Endometrial microvascular endothelial cells (primary cell): ENCODE data around the gene LITAFD. TPM values are rescaled to one million over a fixed set of nuclear protein-coding genes. Genes with fewer than 3 reads are reported as not detected.

ENCODE experiments used
- in situ Hi-C: cut with HindIII; loops from 2 replicates; pipeline ENCODE4 v1.10.0; 2017; ENCODE audit warnings: low sequenced_read_pairs, low pct_unique_long_range_greater_than_20kb; ENCODE audit errors: inconsistent ontology term
- total RNA-seq: library from RNA; depleted of rRNA; stranded (reverse); fragments of >200 nt; gene quantifications from one replicate; pipeline ENCODE4 v1.2.3, GENCODE V29; 2015; ENCODE audit errors: inconsistent ontology term

Gene LITAFD
- total RNA-seq, 1 donor from 2014 or later = not detected

DNA sequence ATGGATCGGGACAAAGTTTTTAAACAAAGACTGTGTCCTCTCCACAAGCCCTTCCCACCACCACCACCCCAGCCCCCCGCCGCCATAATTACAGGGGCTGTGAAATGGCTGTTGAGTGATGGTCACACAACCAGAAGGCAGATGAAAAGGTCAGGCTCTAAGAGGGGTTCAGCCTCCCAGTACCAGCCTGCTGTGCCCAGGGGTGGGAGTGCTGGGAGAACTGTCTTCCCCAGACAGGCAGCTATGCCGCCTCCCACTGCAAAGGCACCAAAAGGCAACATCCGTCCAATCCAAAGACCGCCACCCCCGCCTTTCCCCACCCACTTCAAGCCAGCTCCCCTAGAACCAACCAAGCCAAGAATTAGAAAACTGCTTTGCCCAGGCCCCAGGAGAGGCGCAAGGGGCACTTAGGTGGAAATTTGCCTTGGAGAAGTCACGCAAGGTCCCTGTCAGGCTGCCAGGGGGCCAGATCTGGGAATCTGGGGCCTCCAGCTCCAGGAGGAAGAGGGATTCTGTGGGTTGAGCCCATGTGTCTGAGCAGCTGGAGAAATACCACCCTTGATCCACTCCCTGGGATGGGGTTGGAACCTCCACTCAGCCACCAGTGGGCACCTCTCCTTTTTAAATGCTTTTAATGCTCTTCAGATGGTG is 27.7 kb upstream of the LITAFD start:
- in situ Hi-C loops = loop anchor here (10.0 kb wide), 1 partner anchor 50 kb away; no protein-coding TSS in a partner anchor

DNA sequence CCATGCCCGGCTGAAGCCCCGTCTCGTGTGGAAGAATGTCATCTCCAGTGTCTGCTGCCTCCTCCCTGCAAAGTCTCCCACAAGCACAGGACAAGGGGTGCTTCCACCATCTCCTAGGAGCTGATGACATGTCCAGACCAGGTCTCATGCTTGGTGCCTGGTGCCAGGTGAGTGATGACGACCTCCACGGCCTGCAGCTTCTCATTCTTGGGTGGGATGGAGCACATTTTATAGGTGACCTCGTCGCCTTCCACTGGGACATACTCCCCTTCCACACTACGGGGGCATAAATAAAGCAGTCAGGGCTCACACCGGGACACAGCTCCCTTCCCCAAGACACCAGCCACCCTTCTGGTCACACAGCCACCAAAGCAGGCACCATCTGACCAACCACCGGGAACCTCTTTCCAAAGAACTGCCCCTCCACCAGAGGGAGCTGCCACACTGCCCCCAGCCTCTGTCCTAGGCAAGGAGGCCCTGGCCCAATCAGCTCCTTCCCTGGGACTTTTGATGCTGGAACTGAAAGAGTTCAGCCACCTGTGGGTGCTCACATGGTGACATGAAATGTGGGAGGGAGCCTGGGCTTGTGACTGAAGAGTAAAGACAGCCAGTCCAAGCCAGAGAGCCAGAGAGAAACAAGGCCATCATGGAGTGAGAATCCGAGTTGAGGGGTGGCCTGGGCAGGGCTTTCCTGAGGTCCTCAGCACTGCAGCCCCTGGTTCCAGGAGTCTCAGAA is 26.9 kb upstream of the LITAFD start:
- in situ Hi-C loops = loop anchor here (10.0 kb wide), 1 partner anchor 50 kb away; no protein-coding TSS in a partner anchor

DNA sequence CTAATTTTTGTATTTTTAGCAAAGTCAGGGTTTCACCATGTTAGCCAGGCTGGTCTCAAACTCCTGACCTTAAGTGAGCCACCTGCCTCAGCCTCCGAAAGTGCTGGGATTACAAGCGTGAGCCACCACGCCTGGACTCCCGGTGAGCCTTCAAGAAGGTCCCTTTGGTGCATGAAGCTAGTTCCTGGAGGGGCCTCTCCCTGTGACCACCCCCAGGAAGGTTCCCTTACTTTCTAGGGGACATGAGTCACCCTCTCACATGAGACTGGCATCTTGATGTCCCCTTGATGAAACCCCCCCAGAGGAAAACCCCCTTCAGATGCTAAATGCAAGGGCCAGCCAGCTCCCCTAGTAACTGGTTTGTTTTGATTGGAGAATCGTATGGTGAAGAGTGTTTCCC is 26.2 kb upstream of the LITAFD start:
- in situ Hi-C loops = loop anchor here (10.0 kb wide), 1 partner anchor 51 kb away; no protein-coding TSS in a partner anchor

DNA sequence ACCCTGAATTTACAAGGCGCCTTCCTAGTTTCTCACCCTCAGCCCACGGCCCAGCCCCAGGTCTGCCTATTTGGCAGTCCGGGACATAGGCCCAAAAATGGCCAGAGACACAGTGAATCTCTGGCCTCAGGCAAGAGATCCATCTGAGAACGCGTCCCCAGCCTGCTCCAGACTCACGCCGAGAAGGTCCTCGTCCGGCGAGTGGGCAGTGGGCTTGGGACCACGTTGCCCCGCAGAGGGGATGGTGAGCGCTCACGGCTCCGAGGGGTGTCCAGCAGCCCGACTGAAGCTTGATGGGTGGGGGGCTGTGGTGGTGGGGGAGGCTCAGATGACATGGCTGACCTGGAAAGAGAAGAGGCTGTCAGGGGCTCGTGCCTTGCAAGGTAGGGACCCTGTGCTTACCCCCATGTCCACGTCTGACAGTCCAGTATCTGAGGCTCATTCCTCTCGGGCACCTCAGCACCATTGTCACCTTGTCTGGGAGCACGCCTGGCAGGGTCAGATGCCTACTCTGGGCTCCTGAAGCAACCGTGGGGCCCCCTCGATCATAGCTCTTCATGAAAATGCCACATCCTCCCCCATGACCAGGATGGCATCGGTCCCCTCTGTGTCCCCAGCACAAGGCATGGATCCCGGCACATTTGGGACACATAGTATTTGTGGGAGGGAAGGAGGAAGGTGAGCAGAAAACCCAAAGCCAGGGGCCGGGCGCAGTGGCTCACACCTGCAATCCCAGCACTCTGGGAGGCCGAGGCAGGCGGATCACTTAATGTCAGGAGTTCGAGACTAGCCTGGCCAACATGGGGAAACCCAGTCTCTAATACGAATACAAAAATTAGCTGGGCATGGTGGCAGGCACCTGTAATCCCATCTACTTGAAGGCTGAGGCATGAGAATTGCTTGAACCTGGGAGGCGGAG is 22.9 kb upstream of the LITAFD start:
- in situ Hi-C loops = loop anchor here (10.0 kb wide), 1 partner anchor 54 kb away; no protein-coding TSS in a partner anchor

DNA sequence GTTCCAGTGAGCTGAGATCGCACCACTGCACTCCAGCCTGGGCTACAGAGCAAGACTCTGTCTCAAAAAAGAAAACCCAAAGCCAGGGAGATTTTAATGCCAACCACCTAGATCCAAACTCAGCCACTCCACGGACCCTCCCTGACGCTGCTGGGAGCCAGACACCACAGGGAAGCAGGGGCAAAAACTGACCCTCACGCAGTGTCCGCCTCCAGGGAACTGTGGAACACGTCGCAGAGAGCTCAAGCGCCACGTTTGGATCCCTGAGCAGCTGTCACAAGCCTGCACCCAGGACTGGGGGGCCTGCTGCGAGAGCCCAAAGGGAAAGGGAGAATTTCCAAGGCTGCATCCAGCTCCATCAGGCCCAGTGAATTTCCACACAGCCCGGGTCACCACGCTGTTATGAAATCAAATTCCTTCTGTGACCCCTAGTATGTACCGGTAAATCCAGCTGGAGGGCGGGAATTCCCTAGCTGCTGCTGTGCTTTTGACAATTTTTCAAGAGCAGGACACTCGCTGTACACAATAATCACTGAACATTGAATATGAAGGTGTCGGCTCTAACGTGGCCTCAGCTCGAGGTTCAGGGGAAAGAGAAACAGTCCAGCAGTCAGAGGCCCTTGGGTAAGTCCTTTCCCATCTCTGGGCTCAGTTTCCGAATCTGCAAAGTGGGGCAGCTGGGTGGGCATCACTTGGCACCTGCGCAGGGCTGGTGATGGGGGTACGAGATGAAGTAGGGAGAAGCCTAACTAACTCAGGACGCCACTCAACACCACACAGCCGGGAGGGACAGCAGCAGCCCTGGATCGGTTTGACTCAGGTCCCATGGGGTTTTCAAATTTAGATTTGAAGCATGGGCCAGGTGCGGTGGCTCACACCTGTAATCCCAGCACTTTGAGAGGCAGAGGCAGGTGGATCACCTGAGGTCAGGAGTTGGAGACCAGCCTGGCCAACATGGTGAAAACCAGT is 22.0 kb upstream of the LITAFD start:
- in situ Hi-C loops = loop anchor here (10.0 kb wide), 1 partner anchor 55 kb away; no protein-coding TSS in a partner anchor

DNA sequence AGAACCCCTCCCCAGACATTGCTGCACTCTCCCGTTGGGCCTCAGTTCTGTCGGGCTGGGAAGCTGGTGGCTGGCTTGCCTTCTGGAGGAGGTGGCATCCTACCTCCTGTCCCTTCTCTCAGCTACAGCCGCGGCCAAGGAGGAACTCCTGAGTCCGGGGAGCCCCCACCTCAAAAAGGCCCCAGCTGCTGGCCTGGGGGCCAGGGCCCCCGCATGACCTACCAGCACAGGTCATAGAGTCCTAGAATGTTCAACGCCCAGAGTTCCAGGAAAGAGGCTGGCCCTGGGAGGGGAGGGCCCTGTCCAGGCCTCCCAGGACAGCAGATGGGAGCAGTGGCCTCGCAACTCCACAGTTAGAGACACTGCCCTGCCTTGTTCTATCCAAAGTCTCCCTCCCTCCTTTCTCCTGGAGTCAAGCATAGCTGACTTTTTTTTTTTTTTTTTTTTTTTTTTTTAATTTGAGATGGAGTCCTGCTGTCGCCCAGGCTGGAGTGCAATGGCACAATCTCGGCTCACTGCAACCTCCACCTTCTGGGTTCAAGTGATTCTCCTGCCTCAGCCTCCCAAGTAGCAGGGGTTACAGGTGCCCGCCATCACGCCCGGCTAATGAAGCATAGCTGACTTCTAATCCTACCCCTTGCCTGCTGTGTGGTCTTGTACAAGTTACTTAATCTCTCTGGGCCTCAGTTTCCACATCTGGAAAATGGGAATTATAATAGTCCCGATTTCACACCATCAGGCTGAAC is 20.4 kb upstream of the LITAFD start:
- in situ Hi-C loops = no loop called here

DNA sequence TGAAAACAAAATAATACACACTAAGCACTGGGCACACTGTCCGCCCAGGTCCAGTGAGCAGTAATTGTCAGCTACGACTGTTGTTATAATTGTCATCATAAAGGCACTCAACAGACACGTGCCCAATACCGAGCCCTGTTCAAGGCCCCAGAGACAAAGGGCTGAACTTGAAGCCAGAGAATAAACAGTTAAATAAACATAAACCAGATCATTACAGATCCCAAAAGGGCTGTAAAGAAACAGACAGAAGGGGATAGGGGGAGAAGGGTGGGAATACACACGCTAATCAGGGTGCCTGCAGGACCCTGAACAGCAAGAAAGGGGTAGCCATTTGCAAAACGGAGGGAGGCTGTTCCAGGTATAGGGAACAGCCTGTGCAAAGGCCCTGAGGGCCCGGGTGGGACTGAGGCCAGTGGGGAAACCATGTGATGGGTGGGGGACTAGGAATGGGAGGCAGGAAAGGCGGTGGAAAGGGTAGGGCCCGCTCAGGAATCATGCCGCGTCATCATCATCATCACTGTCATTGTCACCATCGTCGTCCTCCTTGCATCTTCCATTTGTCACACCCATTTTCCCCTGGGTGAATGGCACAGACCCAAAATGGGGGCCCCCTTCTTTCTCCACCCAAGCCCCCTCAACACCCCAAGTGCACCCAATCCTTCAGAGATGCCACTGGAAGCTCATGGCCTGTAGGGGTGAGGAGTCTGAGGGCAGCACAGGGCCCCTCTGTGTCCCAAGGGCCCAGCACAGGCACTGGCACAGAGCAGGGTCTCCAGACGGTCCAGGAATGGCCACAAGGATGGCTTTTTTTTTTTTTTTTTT is 19.6 kb upstream of the LITAFD start:
- in situ Hi-C loops = no loop called here

DNA sequence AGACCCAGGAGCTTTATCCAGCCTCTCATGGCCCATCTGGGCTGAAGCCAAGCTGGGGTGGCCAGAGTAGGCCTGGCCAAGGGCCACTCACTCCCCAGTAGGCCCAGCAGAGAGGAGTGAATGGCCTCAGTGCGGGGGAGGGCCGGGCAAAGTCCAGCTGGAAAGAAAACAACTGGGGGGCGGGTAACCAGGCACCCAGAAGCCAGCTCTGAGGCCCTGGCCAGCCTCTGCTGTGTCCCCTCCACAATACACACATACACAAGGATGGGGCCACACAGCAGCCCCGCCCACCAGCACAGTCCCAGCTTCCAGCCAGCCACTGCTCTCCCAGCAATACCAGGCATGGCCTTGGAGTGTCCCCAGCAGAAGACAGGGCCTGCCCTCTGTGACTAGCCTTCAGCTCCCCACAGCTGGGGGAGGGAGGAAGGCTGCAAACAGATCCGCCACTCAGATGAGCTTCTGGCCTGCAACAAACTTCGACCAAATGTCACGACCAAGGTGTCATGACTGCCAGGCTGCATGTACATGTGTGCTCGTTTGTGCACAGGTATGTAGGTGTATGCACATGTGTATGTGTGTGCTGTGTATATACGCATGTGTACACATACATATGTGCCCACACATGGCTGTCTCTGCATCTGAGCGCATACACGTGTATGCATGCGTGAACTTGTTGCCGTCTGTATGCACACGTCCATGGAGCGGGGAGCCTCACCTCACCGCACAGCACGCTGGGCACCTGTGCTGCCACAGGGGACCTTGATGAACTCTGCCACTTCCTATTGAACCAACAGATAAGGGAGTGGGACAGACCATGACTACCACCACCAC is 18.3 kb upstream of the LITAFD start:
- in situ Hi-C loops = no loop called here

DNA sequence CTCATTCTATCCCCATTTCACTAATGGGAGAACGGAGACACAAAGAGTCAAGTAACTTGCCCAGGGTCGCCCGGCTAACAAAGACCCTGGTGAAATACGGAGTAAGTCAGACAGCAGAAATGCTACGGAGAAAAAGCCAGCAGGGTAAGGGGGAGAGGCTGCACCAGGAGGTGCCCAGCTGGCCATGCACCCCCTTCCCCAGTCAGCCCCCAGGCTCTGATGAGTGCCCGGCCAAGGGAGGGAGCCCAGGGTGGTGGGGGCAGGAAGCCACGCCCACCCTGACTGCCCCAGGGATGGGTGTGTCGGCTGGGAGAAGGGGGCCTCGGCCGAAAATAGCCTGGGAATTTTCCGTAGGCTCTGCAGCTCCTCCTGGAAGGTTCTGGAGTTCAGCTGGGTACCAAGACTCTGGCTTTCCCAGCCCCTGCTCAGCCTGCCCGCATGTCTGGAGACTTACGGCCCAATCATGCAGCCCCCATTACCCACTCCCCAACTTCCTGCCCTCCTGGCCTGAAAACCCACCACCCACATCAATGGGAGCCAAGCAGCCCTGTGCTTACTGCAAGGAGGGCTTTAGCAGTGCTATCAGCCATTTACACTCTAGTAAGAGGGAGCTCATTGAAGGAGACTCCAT is 17.6 kb upstream of the LITAFD start:
- in situ Hi-C loops = no loop called here

DNA sequence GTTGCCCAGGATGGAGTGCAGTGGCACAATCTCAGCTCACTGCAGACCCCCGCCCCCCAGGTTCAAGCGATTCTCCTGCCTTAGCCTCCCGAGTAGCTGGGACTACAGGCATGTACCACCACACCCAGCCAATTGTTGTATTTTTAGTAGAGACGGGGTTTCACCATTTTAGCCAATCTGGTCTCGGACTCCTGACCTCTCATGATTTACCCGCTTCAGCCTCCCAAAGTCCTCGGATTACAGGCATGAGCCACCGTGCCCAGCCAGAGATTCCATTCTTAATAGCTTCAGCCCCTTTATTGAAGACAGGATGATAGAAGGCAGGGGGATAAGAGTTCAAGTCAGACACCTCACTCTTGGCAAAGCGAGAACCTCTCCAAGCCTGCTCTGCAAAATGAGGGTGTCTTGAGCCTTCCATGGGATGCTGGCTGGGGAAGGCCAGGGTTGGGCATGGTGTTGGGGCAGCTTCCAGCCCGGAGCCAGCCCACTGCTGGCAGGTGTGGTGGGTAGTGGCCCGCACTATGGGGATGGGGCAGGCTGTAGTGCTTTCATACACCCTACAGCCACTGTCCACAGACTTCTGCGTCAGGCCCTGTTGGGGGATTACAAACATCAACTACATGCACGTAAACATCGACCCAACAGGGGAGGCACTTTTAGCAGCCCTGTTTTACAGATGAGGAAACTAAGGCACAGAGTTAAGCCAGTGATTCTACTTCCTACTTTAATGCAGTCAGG is 16.8 kb upstream of the LITAFD start:
- in situ Hi-C loops = no loop called here

DNA sequence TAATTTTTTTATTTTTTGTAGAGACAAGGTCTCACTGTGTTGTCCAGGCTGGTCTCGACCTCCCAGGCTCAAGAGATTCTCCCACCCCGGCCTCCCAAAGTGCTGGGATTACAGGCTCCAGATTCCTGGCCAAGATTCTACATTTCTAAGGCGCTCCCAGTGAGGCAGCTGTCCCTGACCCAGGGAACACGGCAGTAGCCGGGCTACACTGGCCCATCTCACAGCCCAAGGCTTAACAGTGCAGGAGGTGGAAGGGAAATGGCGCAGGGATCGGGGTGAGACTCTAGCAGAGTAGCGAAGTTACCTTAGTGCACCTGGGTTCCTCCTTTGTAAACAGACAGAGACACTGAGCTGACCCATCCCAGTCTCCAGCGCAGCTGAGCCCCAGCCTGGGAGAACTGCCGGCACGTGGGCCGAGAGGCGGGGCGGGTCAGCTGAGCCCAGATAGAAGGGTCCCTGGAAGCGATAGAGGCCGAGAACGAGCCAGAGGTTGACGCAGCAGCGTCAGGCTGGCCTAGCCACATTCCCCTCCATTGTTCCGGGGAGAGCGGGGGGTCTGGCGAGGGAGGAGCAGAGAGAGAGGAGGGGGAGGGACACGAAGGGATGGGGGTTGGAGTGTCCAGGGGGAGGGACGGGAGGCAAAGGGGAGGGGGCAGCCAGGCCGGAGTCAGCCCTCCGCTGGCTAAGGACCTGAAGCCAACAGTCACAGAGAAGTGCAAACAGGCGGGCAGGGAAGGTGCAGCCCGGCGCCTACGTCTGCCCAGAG is 15.8 kb upstream of the LITAFD start:
- in situ Hi-C loops = no loop called here

DNA sequence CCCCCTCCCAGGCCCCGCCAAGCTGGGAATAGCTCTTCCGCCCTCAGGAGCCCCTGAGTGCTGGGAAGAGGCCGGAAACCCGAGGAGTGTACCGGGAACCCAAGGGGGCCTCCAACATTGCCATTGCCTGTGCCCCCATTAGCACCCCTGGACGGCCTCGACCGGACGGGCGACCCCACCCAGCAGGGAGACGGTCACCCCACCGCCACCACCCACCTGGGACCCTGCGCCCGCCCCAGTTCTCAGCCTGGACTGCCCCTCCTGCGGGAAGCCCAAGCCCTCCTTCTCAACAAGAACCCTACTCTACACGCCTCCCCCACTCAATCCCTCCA is 15.3 kb upstream of the LITAFD start:
- in situ Hi-C loops = no loop called here

DNA sequence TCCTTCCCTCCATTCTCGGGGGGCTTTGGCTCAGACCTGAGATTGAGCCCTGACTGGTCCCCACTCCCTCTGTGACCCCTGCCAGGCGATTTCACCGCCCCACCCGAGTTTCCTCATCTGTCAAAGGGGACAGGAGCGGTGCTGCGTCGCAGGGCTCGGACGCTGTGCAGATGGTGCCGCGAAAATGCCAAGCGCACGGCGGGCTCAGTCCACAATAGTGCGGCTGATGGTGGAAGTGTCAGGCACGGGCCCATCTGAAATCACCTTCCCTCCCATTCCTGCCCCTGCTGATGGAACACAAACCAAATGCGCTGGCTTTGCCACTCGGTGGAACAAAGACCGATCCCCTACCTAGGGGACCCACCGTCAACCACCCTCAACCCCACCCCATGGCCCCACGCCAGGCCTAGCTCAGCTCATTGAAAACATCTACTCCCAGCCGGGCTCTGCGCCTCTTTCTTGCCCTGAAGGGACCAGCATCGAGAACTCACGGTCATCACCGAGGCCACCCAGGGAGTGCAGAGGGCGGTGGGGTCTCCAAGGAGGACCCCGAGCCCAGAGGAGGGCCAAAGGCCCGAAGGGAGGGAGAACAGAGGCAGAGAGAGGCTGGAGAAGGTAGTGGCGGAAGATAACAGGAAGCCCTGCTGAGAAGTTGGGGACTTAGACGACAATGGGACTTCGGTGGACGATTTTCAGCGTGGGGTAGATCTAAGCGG is 14.8 kb upstream of the LITAFD start:
- in situ Hi-C loops = no loop called here

DNA sequence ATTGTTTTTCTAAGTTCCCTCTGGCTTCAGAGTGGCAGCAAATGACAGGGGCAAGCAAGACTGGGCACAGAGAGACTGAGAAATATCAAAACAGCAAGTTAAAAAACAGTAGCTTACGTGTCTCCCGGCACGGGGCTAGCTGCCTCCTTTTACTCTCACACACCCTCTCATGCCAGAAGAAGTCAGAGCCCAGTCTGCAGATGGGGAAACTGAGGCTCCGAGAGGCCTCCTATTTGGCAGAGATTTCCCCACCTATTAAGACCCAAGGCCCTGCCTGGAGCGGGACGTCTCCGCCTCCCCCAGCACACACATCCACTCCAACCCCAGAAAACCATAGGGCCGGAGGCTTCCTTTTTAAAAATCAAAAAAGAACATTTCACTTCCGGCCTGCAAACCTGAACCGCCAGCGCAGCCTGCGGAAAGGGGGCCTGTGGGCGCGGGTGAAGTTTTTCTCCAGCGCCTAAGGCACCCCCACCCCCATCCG is 14.2 kb upstream of the LITAFD start:
- in situ Hi-C loops = no loop called here
